ENCODE measurements around the gene NRXN3.

NRXN3 gene

DNA sequence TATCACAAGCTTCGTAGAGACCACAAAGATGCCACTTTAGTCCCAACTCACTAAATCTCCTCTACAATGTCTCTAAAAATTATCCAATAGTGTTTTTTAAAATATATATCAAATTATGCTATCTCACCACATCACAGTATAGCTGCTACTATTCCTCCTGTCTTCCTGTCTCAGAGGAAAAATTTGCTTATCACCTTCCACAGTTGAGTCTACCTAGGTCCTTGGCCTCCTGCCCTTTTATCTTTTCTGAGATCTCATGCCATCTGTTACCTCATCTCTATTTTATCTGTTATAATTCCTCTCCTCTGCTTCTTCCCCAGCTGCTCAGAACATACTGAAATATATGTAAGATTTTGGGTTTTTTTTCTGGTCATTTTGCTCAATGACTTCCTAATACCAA, 1473.0 kb downstream of the NRXN3 start:
- DNase-seq (ENCODE audit: low read depth) = no peak
- TF ChIP-seq, protein P1, sequence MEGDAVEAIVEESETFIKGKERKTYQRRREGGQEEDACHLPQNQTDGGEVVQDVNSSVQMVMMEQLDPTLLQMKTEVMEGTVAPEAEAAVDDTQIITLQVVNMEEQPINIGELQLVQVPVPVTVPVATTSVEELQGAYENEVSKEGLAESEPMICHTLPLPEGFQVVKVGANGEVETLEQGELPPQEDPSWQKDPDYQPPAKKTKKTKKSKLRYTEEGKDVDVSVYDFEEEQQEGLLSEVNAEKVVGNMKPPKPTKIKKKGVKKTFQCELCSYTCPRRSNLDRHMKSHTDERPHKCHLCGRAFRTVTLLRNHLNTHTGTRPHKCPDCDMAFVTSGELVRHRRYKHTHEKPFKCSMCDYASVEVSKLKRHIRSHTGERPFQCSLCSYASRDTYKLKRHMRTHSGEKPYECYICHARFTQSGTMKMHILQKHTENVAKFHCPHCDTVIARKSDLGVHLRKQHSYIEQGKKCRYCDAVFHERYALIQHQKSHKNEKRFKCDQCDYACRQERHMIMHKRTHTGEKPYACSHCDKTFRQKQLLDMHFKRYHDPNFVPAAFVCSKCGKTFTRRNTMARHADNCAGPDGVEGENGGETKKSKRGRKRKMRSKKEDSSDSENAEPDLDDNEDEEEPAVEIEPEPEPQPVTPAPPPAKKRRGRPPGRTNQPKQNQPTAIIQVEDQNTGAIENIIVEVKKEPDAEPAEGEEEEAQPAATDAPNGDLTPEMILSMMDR (IDR thresholded peaks at IDR 0.05; ENCODE audit: low read depth, low read length, missing control alignments) = no peak
- H3K4me3 ChIP-seq (ENCODE audit: low read depth, low read length) = no peak overlapping the region
- in situ Hi-C loops (cut with HindIII; ENCODE audit: low sequenced_read_pairs) = no loop called here

DNA sequence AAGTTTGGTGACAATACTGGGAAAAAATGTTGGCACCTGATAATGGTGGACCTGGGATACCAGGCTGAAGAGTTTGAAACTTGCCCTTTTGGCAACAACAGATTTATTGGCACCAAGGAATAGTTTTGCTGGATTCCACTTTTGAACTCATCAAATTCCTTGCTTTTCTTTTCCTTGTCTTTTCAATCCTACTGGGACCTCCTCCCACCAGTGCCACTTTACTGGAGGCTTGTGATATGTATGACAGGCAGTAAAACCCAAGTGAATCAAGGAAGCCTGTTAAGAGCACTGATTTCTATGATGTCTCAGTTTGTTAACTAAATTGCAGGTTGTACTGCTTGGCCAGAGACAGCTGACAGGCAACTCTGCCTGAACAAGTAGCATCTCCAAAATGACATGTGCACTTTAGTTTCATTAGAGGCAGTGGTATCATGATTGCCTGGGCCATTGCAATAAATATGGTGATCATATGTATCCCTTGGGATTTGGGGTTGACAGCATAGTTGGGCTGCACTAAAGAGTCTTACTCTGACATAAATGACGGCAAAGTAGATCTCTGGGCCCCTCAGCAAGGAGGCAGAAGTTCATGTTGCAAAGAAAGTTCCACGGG, 1475.7 kb downstream of the NRXN3 start:
- in situ Hi-C loops (cut with HindIII; ENCODE audit: low sequenced_read_pairs) = no loop called here
- no peak for DNase-seq (ENCODE audit: low read depth)
- no peak overlapping the region for H3K4me3 ChIP-seq (ENCODE audit: low read depth, low read length)
- TF ChIP-seq, protein P1 (IDR thresholded peaks at IDR 0.05; ENCODE audit: low read depth, low read length, missing control alignments) = no peak

DNA sequence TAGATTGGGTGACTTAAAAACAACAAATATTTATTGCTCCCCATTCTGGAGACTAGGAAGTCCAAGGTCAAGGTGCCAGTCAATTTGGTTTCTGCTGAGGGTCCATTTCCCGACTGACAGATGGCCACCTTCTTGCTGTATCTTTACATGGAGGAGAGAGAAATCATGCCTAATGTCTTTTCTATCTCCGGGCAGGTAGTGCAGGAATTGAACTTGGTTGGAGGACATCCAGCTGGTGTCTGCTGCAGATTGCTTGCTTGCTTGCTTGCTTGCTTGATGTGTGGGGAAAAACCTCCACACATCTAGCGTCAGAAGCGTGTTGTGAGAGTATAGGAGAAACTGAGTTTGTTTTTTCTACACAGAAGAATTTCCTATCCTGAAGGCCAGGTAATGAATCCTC, 1479.7 kb downstream of the NRXN3 start:
- no peak for DNase-seq (ENCODE audit: low read depth)
- TF ChIP-seq, protein P1 (IDR thresholded peaks at IDR 0.05; ENCODE audit: low read depth, low read length, missing control alignments) = no peak
- H3K4me3 ChIP-seq (ENCODE audit: low read depth, low read length) = no peak overlapping the region
- in situ Hi-C loops (cut with HindIII; ENCODE audit: low sequenced_read_pairs) = no loop called here

DNA sequence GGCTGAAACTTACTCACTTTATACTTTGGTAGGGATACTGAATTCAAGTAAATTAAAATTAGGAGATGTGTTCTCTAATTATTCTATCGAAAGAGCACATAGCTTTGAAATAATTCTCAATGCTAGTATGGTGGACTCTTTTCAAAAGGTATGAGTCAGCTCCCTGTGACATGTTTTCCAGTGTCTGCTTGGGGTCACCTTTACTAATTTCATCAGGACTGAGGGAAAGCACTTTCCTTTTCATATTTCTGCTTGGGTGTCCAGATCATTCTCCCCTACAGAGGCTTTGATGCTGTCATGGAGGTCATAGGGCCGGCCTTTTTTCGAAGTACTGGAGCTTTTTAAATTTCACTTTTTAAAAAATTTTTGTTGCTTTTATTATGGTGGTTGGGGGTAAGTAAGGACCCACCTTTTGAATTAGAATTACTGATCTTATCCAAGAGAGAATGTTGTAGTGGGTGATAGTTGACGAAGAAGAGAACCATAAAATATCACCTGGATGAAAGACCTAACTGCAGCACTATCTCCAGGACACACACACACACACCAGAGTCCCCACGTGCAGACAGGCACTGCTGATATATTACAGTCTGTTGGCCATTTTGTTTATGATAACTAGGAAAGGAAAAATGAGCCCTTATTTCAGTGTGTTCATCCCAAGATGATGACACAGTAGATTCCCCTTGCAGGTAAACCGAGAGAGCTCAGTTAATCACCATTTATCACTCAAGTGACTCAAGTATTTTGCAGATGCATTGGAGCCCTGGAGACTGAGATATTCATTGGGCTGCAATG, 1482.5 kb downstream of the NRXN3 start:
- in situ Hi-C loops (cut with HindIII; ENCODE audit: low sequenced_read_pairs) = no loop called here
- TF ChIP-seq, protein P1 (IDR thresholded peaks at IDR 0.05; ENCODE audit: low read depth, low read length, missing control alignments) = no peak
- H3K4me3 ChIP-seq (ENCODE audit: low read depth, low read length) = no peak overlapping the region
- DNase-seq (ENCODE audit: low read depth) = no peak

DNA sequence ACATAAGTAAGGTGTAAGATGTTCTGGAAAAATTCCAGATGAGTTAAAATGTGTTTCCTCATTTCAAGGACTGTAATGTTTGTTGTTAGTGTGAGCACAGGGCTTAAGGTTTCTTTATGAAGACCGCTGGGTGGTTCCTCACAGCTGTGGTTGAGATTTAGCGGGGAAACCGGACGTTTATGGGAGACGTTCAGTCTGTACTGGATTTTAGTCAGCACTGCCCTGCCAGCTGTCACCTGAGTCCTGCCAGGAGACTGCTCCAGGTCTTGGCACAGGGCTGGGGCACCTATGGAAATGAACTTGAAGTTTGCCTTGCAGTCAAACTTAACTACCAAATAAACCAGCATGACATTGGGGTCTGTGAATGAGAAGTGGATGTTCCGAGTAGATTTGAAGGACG, 1485.9 kb downstream of the NRXN3 start:
- no peak for DNase-seq (ENCODE audit: low read depth)
- H3K4me3 ChIP-seq (ENCODE audit: low read depth, low read length) = no peak overlapping the region
- TF ChIP-seq, protein P1 (IDR thresholded peaks at IDR 0.05; ENCODE audit: low read depth, low read length, missing control alignments) = no peak
- in situ Hi-C loops (cut with HindIII; ENCODE audit: low sequenced_read_pairs) = no loop called here

DNA sequence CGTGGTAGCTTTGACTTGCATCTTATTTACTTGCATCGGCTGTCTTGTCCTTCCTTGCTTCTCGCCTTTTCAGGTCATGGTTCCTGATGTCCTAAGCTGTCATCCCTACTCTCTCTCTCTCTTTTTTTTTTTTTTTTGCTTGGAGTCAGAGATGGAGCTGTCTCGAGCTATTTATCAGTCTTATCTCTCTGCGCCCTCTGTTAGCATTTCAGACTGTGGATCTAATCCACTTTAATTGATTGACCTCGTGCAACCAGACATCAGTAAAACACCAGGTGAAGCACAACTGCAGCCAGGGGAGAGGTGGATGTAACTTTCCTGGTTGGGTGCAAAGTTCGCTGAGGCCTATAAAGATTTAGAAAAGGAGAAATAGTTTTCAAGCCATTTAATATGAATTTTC, 1486.3 kb downstream of the NRXN3 start:
- TF ChIP-seq, protein P1 (IDR thresholded peaks at IDR 0.05; ENCODE audit: low read depth, low read length, missing control alignments) = no peak
- DNase-seq (ENCODE audit: low read depth) = no peak
- H3K4me3 ChIP-seq (ENCODE audit: low read depth, low read length) = no peak overlapping the region
- in situ Hi-C loops (cut with HindIII; ENCODE audit: low sequenced_read_pairs) = no loop called here

All from astrocyte of the cerebellum (primary cell).